Activated T-helper 9 cell treated with anti-CD3 and anti-CD28 coated beads, Interleukin-2, amount 50 U/mL, for 16 hours (primary cell): Measurements from ENCODE around the gene TNP2.

Experiments used
- DNase-seq: peaks from one replicate; pipeline ENCODE4 v3.0.0-alpha.2; 2020; ENCODE audit warnings: low read depth

TNP2 gene

DNA sequence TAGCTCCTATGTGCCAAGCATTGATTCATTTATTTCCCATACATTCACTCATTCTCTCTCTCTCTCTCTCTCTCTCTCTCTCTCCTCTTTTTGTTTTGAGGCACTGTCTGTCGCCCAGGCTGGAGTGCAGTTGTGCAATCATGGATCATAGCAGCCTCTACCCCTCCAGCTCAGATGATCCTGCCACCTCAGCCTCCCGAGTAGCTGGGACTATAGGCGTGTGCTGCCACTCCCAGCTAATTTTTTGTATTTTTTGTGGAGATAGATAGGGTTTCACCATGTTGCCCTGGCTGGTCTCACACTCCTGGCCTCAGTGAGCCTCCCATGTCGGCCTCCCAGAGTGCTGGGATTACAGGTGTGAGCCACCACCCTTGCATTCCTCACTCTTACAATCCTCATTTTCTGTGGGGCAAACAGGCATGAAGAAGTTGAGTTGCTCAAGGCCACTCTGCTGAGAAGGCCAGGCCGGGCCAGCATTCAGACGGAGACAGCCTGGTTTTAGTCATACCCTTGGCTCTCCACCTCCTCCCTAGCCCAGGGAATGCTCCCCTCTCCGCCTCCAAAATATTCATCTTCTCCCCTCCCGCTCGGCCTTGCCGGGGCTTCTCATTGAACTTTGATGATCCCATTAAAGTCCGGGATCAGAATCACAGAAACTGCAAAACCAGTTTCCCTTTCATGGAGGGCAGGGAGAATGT lies 7.9 kb upstream of the TNP2 start:
- no peak for DNase-seq

DNA sequence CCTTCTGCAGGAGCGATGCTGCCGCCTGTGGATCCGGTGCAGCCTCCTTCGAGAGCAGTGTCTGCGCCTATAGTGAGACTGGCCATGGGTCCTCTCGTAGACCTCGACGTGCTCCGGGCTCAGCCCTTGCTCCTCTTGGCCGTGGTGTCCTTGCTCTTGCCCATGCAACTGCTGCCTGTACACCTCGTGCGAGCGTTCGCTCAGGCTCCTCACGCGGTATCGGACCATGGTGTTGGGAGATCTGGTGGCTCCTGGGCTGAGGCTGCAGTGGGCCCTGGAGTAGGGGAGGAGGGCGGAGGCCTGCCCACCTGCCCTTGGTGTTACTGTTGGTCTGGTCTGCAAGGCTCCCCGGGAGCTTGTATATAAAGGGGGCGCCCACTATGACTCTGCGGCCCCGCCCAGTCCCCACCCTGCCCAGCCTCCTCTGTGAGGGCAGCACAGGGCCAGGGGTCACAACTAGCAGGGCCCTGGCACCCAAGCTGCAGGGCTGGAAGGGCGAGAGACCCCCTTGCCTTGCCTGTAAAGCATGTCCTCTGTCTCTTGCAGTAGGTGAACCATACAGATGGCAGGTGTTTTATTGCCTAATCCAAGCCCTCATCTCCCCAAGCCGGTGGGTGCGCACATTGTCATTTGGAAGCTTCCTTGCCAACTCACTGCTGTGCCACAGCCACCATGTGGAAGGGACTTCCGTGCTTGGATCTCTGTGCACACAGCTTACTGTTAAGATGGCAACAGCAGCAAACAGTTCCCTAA lies 7.2 kb upstream of the TNP2 start, which contains the start of gene PRM2:
Gene PRM2, minus strand, starts transcription at position 338 of the 753 bp plus-strand sequence. Its CDS starts 110 bp downstream, at position 228.
- DNase-seq = no peak

DNA sequence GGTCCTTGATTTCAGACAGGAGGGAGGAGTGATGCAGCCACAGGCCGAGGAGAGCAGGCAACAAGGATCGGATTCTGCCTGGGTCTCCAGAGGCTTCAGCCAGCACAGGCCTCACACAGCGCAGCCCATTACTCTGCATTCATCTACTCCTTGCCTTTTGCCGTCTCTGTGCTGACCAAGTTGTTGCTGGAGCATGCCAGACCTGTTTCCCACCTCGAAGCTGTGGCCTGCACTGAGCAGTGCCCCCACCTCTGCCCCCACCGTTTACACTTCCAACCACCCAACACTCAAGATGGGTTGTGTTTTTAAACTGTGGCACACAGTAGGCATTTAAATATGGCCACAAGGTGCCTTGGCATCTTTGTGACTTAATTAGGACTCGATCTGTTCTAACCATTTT lies 5.8 kb upstream of the TNP2 start:
- no peak for DNase-seq

DNA sequence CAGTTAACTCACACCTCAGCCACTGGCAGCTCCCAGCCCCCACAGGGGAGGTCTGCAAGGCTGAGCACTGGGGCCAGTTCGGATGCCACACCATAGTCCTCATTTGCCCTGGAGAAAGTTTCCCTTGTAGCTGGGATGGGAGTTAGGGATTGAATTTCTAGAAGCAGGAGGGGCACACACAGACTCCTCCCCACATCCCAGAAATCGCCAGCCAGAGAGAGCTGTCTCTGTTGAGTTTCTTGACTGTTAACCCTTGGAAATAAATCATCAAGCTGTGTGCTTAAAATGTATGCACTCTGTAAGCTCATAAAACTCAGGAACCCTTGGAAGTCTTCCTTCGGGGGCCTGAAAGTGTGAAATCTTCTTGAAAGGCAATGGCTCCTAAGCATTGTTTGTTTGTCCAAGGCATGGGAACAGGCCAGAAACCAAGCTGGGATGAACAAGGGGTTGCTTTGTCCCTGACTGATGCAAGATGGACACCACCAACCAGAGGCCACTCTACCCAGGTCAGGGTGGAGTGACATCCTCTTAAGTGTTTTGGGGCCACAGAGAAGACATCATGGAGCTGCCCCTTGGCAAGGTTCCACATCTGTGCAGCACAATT lies 4.7 kb upstream of the TNP2 start:
- DNase-seq = no peak

DNA sequence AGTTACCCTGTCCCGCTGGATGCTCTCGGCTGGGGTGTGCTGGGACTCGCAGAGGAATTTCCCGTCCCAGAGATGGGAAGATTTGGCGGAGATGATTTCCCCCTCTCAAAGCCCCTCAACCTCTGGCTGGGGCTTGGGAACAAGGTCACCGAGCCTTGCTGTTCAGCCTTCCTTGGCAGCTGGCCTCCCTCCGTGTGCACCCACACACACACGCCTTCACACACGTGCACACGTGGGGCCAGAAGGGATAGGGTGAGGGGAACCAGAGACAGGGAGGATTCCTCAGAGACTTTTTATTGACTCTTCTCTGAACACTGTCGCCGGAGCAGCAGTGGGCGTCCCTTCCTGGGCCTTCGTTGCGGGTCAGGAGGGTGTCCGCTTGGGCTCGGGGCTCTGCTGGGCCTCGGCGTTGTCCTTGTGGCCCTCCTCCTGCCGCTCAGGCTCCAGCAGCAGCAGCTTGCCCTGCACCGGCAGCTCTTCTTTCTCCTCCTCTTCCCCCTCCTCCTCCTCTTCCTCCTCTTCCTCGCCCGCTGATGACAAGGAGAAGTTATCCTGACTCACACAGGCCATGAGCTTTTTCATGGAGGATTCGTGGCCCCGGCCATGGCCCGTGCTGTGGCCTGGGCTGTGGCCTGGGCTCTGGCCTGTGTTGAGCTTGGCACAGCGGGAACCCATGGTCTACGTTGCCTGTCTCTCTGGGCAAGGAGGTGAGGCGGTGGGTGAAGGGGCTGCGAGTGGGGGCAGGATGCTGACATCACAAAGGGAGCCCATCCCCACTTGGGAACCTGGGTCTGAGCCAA lies 4.0 kb upstream of the TNP2 start, which contains the start of gene PRM3:
Gene PRM3, minus strand, starts transcription at position 709 of the 800 bp plus-strand sequence. Its CDS starts 34 bp downstream, at position 675.
- no peak for DNase-seq

DNA sequence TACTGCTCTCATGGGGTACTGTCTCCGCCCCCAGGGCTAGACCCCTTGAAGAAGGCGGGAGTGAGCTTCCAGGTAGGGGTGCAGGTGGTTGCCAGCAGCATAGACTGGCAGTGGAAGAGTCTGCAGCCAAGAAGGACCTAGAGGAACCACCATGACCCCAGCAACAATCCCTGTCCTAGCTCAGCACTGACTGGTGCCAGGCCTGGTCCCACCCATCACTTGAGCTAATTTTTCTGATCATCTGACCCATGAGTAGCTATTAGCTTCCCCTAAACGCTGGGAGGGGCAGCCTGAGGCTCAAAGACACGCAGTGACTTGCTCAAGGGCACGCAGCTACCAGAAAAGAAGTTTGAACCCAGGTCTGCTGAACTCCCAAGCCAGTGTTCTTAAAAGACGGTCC lies 3.4 kb upstream of the TNP2 start:
- DNase-seq = no peak

DNA sequence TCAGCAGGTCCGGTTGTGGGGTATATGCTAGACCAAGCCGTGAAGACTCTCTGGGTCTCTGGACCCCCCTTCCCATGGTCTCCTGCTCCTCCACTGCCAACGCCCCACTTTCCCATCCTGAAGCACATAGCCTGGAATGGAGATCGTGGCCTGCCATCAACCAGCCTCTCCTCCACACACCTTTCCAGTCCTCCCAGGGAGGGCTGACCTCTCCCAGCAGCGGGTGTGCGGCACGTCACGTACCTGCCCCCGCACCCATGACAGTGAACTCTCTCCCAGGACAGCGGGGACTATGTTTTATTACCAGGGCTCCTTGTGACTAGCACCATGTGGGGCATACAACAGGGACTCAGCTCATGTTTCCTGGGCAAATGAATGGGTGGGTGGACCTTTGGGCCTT lies 2.5 kb upstream of the TNP2 start:
- no peak for DNase-seq

DNA sequence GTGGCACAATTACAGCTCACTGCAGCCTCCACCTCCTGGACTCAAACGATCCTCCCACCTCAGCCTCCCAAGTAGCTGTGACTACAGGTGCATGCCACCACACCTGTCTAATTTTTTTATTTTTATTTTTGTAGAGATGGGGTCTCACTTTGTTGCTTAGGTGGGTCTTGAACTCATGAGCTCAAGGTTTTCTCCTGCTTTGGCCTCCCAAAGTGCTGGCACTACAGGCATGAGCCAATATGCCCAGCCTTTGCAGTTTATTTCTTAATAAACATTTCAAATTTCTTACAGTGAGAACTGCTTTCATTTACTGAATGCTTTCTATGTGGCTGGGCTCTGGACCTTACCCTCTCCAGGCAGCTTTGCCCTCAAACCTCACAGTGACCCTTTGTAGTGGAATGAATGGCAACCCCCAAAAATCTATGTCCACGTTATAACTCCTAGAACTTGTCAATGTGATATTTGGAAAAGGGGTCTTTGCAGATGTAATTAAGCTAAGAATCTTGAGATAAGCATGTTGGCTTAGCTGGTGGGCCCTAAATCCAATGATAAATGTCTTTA lies 1.6 kb upstream of the TNP2 start:
- DNase-seq = no peak

DNA sequence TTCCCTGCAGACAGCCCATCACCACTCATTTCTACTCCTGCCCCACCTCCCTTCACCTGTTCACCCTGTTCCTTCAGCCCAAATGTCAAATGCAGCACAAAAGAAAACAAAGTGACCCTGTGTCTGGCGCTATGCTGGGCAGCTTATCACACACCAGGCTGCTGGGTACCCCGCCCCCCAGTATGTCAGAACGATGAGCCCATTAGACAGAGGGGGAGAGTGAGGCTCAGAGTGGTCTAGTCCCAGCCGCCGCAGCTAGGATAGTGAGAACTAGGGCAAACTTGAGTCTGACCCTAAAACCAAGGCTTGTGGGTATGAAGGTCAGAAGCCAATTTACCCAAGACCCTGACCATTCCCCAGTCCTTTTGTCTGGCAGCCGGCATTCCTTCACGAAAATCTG lies 4.0 kb downstream of the TNP2 start:
- no peak for DNase-seq

DNA sequence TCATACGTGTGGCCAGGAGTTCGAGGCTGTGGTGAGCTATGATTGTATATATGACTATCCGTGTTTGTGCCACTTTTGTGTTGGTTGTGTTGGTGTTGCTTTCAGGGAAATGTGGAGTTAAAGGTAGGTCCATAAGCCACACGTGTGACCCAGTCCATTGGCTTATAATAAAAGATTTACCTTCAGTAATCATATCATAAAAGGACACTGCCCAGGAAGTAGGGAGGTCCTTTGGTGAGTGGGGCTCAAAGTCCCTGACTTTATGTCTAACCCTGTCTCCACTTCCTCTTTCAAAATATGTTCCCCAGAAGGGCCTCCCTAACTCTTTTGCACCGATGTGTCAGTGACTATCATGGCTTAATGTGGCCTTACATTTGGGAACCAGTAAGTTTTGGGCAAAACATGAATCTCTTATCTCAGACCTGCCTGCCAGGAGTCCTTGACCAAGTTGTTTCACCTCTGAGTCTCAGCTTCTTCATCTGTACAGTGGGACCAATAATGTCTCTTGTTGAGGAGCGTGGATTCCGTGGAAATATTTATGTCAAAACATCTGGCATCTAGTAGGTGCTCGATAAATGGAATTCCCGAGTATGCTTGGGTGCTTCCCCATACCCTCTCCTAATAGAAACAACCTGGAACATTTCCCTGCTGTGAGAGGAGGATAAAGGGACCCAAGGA lies 4.8 kb downstream of the TNP2 start:
- no peak for DNase-seq

DNA sequence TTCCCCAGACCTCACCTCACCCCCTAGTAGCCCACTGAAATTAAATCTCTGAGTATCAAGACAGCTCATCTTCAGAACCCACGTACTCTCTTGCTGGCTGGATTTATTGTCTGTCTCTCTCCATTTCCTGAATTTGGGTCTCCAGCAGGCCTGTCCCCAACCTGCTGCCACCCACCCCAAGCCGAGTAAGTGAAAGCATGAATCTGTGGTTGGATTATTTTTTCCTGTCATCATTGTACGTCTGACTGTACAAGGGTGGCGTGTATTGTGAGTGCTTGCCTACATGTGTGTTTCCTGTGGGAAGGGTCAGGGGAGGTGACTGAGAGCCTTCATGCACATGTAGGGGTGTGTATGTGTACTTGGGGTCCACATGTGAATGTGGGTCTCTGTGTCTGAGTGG lies 5.4 kb downstream of the TNP2 start:
- DNase-seq = no peak

DNA sequence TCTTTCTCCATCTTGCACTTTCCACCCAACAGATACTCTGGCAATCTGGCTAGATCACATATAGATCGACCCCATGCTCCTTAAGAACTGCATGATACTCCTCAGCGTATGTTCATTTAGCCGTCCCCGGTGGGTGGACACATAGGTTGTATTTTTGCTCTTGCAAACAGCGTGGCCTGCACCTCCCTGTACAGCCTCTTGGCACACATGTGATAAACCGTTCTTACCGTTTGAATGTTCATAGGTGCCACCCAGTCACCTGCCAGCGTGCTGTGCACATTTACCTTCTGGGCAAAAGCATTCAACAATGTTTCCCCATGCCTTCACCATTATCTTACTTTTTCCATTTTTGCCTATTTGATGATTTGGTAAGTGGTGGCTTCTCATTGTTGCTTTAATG lies 6.2 kb downstream of the TNP2 start:
- DNase-seq = no peak

DNA sequence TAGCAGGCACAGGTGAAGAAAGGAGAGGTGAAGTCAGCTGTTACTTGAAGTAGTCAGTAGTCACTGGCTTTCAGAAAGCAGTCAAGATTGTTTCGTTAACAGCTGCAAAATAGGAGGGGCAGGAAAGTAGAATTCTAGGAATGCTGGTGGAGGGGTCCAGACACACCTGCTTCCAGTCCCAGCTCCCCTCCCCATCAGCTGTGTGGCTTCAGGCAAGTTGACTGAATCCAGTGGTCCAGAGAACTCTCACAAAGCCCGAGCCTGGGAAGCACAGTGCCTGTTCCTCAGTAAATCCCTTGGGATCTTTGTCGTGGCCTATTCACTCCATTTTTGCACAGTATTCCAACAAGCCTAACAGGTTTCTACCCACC lies 8.5 kb downstream of the TNP2 start:
- no peak for DNase-seq

DNA sequence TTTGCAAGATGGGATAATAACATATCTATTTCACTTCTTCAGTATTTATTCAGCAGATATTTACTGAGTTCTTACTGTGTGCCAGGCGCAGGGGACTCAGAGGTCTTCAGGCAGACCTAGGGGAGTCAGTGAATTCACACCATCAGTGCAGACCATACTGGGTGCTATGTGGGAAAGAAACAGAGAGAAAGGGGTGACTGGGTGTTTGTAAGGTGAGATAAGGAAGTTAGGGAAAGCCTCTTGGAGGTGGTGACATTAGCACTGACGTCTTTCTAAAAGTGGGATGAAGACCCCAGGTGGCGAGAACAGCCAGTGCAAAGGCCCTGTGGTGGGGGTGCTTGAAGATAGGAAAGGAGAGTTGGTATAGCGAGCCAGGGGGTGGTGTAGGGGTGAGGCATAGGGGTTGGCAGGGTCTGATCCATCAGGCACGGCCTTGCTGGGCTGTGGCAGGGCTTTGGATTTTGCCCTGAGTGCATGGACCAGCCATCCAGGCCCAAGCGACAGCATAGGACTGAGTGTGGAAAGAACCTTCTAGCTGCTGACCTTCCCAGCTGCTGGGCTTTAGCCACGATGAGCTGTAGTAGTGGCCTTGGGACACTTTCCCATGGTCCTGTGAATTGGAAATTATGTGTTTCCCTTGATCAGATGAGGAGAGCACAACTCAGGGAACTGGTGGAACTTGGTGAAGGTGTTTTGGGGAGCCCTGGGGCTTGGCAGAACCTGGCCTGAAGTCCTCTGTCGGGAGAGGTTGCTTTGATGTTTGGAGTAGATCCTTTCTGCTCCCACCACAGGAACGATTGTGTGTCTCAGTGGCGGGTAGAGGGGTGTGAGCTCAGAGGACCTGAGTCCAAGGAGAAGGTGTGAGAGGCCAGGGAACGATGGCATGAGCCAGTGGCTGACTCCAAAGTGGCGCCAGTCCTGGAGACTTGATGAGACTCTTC lies 9.2 kb downstream of the TNP2 start:
- no peak for DNase-seq

DNA sequence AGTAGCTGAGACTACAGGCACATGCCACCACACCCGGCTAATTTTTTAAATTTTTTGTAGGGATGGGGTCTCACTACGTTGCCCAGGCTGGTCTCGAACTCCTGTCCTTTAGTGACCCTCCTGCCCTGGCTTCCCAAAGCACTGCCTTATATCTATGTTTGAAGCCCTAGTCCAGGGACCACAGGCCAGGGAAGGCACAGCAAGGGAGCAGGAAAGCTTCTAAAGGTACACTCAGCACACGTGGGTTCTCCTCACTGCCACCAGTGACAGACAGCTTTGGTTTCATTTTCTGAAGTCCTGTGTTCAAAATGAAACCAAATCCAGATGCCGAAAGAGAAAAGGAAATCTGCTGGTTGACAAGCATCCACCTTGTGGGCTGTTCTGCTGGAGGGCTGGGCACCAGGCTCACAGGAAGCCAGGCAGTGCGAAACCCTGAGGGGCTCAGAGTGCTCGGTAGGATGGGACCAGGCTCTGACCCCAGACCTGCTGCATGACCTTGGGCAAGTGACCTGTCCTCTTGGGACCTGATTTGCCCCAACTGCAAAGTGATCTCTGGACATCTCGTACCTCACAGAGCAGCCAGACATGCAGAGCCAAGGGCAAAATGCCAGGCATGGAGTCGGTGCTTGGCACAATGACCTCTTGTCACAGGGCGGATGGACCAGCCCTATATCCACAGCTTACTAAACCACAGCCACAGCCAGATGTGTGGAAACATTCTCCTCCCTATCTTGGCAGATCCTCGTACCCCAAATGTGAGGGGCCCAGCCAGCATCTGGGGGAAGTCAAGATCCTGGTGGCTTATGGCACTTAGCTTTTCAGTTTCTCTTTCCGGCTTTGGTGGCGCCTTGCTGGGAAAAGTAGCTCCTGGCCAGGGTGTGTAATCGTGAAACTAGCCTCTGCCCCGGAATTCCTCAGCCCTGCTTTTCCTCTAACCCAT lies 10.3 kb downstream of the TNP2 start:
- DNase-seq = no peak

DNA sequence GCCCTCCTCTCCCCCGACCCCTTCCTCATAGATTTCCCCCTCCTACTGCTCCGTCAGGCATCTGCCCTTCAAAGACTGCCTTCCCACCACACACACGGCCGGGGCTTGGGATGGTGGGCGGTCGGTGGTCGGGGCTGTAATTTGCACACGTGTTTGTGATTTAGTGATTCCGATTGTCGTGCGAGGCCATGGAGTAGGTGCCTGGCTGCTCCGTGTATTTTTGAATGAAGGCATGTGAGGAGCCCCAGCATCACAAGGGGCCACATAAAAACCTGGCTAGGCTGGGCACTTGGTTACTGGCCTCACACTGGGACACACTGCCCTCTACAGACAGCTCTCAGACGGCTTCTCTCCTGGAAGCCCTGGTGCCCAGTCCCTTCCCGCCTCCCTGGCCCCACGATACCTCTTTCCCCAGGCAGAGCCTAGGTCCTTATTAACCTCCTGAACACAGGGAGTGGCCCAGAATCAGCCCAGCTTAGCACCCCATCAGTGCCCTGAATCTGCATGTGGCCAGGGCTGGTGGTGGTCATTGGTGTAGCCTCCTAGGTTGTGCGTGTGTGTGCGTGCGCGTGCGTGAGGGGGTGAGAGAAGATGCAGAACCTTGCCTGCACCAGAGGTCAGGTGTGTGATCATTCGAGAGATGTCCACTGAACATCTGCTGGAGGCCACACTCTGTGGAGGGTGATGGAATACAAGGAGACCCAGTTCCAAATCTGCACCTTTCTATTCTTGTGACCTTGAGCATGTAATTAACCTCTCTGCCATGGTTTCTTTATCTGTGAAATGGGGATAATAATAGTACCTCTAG lies 11.8 kb downstream of the TNP2 start:
- peak; percentile 44 for DNase-seq

DNA sequence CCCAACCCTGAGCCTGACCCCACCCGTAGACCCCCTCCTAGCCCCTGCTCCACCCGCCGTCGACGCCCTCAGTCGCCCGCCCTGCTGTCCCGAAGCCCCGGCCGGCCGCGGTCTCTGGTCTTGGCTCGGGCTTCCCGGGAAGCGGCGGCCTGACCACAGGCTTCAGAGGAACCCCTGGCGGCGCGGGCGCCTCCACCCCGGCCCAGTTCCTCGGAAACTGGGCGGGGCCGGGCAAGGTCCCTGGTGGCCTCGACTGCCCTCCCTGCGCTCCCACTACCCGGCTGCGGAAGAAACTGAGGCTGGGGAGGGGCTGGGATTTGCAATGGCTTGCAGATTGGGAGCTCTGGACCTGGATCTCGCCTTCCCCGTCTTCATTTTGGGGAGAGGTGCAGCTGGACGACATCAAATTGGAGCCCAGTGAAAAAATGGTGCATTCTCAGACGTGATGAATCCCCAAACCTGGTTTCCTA lies 12.4 kb downstream of the TNP2 start:
- DNase-seq = no peak
